Activated CD4-positive, CD25-positive, alpha-beta regulatory T cell treated with anti-CD3 and anti-CD28 coated beads, Interleukin-2, amount 50 U/mL, for 16 hours (primary cell): ENCODE data around the gene RXFP1.

ENCODE experiments used
- DNase-seq: peaks from one replicate; pipeline ENCODE4 v3.0.0-alpha.2; 2020; ENCODE audit warnings: low read depth, low spot score

The RXFP1 gene

DNA sequence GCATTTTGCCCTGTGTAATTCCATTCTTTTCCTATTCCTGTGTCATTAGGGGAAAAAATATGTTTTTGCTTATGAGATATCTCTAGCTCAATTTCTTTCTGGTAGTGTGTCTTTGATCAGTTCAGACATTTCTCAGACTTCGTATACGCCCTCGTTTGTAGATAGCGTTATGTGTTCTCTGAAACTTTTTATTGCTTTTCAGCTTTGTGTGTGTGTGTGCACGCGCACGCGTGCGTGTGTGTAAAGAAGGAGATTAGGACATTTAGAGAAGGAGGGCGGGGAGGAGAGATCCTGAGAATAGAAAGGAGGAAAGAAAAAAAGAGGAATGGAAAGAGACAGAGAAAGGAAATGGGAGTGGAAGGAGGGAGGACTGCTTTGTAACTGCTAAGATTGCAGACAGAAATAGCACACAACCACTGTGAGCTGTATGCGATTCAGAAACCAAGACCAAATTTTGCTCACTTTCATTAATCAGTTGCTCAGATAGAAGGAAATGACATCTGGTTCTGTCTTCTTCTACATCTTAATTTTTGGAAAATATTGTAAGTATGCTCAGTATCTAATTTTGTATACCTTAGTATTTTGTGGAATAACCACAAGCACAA is at the start of gene RXFP1:
Gene RXFP1 (plus strand): TSS at position 399 of the 605 bp plus-strand sequence. CDS start 95 bp downstream, at position 494.
- no peak for DNase-seq

DNA sequence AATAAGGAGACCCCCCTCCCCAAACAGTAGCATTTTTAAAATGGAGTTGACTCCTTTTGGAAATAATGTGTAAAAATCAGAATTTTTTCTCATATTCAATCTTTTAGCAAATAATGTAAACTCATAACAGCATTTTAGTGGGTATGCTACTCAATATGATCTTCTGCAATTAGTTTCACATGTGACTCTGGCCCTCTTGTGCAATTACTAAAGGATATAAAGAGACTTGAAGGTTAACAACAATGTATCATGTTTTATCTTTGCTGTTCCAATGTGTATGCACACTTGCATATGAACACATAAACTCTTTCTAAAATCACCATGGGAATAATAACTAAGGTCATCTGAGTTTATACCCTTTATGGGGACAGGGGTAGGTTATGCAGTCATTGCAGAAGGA is 39.9 kb upstream of the RXFP1 start:
- DNase-seq: no peak

DNA sequence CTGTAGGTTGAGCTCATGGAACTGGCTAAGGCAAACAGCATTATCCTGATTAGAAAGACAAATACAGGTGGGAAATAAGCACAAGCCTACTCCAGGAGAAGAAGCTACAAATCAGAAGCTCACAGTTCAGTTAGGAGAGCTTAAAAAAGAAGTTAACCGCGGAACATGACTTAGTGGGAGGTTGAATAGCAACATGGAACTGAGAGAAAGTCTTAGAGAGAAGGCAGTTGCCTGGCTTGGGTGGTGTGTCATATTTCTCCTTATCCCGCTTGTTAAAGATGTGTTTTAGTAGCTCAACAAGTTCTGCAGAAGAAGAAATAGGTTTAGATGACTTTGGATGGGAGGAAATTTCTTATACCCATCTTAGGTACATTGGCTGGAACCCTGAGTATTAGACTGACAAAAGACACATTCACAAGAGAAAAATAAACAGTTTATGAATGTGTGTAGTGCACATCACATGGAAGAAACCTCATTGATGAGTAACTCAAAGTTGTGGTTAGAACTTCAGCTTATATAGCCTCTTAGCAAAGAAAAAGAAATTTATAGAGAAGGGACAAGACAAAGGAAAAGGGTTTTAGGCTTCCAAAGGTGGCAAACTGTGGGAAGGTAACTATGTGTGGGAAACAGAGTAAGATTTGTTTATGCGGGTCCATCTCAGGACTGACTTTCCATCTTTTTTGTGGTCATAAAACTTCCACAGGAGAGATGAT is 37.4 kb upstream of the RXFP1 start:
- DNase-seq: no peak

DNA sequence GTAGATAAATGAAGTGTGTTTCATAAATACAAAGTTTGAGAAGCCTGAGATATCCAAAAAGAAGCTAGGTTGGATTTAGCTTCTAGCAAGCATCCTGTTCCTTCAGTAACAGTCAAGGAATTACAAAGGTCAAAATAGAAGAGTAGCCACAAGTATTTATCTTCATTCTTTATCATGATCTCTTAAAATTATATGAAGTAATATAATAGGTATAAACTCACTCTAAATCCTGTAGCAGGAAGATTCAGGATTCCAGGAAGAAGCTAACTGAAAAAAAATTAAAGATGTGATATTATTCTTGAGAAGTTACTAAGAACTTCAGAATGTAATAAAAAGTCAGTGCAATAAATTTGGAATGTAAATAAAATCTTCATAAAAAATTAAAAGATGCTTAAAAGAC is 31.1 kb upstream of the RXFP1 start:
- no peak for DNase-seq

DNA sequence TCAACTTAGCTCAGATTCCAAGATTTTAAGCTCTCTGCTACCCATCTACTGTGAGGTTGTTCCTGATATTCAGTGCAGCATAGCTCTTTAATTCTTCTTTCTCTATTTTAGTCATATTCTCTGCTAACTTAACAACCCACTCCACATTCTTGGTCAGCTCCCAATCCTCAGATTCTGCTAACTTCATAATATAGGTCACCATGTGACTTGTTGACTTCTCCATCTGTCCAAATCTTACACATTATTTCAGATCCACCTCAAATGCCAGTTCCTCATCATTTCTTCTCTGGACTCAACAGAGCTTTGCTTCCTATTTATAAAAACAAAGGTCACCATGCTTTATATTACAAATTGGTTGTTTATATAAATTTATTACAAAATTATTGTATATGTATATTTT is 29.3 kb upstream of the RXFP1 start:
- no peak for DNase-seq

DNA sequence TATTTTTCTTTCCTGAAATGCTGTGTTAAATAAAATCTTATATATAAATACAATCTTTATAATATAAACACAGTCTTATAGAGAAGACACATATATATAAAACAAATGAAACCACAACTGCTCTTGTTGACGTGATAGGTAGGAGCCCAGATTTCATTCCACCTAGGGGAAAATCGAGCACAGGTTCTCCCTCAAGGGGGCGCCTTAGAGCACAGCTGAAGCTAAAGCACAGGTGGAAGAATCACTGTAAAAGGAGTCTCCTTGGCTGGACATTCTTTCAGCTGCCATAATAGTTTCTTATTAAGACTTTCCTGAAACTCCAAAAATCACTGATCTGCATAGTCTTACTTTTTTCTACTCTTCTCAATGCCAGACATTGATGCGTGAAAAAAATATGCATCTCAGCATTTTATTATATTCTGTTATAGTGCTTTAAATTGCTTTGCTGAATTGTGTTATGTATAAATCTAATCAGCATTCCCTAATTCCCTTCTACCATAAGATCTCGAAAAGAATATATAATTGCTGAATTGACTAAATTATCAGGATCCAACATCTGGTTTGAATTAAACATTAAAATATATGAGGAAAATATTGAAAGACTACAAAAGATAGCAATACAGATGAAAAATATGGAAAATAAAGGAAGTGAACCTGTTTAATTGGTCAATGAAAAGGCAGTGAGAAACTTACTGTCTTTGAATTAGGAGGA is 25.5 kb upstream of the RXFP1 start:
- DNase-seq: no peak

DNA sequence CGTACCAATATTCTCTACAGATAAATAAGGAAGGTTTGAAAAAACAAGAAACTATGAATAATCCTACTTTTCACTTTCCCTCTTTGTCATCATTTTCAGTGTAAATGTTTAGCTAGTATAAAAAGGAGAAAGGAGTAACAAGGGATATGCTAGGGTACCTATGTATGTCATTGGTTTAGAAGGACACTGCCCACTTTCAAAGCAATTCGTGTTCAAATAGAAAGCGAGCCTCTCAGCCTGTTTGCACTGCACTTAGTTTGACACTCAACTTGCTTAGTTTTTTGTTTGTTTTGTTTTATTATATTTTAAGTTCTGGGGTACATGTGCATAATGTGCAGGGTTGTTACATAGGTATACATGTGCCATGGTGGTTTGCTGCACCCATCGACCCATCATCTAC is 21.6 kb upstream of the RXFP1 start:
- no peak for DNase-seq

DNA sequence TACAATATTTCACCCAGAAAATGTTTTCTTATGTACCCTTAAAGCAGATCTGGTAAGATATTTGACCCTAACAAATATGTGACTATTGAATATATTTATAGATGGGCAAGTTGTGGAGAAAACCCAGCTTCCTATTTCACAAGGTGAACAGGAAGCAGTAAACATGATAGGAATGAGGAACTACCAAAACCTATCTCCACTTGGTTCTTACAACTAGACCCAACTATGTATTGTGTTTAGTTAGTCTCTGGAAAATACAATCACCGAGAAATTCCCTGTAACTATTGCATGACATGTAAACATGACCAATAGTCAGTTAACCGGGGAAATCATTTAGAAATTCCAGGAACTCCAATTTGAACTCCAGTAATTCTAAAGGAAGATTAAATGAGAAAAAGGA is 8.4 kb upstream of the RXFP1 start:
- no peak for DNase-seq

DNA sequence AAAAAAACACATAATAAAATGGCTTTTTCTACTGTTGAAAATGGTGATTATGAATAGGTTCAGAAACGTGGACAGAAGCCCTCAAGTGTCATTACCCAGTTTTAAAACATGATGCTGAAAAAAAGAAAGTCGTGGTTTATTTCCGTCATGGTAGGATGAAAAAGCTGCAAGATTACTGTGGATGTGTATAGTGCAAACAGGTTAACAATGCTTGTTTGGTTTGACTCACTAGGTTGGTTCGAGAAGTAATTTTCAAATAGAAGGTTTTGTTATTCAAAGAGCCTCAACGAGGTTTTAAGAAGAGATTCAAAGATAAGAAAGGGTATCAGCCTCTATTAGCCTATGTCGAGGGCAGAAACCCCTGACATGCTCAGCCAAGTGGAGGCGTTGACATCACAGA is 2.5 kb upstream of the RXFP1 start:
- DNase-seq: no peak

DNA sequence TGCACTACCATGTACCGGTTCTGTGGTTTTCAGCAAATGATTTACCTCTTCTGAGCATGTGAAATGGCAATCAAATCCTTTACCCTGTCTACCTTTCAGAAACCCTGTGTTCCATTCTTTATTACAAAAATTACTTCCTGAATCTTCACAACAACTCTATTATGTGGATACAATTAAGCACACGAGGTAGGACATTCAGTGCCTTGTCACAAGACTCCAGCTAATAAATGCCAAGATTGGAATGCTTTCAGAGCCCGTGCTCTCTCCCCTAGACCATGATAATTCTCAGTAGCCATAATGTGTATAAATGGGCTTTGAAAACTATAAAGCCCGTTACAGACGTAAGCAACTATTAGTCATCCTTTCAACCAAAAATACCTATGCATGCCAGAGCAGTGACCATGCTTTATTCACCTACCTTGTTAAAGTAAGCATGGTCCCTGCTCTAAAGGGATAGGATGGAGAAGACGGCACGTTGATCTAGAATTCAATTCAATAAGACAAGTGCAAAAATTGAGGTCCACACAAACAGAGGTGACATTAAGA is 2.4 kb downstream of the RXFP1 start:
- no peak for DNase-seq

DNA sequence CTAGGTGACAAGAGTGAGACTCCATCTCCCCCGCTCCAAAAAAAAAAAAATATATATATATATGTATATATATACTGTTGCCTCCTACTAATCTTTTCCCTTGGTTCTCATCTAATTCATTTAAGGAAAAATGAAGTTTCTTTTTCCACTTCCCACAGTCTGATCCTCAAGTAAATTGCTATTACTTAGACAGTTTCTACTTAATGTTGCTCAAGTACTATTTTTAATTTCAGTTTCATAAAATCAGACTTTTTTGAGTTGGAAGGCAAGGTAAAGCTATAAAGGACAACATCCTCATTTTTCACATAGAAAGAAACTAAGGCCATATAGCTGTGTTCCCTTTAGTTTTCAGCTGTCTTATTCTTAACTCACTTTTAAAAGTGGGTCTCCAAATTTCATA is 5.8 kb downstream of the RXFP1 start:
- no peak for DNase-seq

DNA sequence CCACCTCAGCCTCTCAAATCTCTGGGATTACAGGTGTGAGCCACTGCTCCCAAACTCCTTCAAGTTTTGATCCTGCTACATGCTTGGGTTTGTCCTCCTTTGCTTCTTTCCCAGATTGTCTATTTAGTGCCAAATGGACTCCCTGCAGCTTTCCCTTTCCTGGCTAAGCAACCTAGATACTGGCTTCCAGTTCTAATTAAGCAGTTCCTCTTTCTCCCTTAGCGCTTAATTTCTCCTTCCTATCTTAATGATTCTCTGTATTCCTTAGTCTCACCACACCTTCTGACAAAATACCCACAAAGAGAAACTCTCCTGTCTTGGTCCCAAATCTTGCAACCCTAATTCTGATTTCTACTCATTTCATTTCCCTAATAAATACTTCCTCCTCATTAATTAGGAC is 7.8 kb downstream of the RXFP1 start:
- DNase-seq: no peak

DNA sequence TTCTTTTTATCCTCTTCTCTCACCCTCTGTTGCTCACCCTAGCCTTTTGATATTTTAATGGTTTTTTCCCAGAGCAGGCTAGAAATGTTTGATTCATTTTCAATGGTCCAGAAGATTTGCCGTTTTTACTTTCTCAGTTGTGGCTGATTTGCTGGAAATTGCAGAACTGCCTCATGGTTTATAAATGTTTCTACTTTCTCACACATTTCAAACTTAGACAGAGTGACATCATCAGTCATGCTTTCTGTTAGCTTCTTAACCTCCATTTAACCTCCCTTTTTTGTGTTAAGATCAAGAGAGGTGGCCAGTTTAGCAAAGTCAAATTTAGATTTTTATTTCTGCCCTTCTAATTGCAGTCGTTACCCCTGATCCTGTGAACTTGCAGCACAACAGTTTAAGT is 8.7 kb downstream of the RXFP1 start:
- DNase-seq: no peak

DNA sequence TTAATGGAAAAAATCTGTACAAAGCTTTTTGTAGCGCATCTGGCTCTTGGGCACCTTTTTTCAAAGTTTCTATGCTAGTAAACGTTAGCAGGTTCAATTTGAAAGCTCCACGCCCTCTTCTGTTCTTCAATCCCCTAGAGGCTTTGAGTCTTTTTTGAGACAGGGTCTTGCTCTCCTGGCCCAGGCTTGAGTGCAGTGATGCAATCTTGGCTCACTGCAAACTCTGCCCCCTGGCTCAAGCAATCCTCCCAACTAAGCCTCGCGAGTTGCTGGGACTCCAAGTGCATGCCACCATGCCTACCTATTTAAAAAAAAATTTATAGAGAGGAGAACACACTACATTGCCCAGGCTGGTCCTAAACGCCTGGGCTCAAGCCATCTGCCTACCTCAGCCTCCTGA is 9.2 kb downstream of the RXFP1 start:
- no peak for DNase-seq

DNA sequence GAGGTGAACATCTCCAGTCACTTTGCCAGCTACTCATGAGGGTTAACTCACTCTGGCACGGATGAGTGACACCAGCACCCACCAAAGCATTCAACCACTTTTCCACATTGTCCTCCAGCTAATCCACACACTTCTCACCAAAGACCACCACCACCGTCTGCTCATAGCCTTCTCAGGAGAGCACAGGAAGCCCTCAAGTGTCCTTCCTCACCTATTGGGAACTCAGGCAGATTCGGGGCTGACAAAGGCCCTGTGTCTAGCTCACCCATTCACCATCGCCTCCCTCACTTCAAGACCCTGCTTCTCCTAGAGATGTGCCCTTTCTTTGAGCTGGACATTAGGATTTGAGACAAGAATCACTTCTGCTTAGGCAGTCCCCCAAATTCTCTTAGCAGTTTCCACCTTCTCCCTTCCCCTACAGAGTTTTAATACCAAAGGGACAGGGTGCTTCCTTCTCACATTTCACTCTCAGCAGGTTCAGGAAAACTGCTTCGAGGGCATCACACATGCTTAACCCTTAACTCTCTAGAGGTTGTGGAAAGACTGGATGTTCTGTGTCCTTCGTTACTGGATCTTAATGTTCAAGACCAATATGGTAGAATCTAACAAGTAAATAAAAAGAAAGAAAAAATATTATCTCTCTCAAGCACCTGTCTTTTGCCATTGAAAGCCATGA is 11.0 kb downstream of the RXFP1 start:
- no peak for DNase-seq

DNA sequence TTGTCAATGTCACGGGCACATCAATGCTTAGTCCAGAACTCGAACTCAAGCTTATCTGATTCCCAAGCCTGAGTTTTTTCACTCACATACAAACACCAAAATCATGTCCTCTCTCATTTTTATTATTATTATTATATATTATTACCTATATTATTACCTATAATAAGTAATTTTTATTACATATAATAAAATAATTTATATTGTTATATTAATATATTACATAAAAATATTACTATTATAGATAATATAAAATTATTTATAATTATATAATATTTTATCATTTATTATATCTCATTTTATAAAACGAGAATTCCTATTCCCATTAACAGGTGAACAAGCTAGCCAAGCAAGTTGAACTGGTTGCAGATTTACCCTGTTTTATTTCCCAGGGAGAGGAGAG is 13.0 kb downstream of the RXFP1 start:
- no peak for DNase-seq

DNA sequence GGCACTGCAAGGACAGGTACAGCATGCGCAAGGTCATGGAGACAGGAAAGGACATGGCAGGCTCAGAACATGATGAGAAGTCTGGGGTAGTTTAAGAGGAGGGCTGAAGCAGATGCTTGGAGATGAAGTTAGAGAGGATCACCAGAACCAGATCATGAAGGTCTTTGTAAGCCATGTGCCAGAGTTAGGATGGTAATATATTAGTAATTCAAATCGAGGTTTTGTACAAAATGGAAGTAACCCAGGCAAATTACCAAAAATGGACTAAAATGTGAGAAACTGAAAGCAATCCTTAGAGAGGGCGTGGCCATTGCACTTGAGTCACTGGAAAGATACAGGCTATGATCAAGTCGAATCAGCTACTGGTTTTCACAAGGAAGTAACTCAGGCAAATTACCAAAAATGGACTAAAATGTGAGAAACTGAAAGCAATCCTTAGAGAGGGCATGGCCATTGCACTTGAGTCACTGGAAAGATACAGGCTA is 13.5 kb downstream of the RXFP1 start:
- DNase-seq: no peak

DNA sequence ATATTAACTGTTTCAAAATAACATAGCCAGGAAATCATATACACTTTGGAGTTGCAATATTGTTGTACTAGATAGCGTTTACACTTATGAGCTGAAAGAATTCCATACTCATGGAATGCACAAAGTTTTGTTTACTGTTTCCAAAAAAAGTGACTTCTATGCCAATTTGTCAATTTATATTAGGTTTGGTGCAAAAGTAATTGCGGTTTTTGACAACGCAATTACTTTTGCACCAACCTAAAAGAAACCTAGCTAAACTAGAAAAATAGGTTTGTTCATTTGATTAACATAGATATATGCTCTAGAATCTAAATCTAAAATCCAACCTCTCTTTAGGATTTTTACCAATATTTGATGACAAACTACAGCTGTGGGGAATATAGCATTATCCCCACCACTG is 15.2 kb downstream of the RXFP1 start:
- no peak for DNase-seq

DNA sequence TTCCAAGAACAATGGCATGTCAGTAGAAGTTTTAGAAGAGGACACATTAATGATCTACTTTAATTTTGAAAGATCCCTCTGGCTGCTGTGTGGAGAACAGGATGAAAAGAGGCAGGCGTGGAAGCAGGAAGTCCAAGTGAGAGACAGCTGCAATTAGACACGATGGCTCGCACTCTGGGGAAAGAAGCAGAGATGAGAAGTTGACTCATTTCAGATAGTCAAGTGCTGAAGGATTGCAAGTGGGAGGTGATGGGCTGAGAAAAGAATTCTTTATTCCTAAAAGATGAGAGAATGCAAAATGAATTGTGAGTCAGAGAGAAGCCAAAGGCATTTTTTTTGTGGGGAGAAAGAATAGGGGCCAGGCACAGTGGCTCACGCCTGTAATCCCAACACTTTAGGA is 16.5 kb downstream of the RXFP1 start:
- DNase-seq: no peak

DNA sequence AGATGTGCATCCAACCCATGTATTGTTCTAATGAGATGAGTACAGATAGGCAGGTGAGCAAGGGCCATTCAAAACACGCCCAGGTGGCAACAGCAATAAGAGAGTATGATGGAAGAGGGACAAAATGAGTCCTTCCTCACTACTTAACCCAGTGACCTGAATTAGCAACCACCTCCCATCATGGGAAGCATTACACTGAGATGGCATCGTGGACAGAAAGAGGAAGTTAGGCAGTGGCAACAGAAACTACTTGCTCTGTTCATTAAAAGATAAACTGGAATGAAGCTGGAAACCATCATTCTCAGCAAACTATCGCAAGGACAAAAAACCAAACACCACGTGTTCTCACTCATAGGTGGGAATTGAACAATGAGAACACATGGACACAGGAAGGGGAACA is 17.2 kb downstream of the RXFP1 start:
- DNase-seq: no peak

DNA sequence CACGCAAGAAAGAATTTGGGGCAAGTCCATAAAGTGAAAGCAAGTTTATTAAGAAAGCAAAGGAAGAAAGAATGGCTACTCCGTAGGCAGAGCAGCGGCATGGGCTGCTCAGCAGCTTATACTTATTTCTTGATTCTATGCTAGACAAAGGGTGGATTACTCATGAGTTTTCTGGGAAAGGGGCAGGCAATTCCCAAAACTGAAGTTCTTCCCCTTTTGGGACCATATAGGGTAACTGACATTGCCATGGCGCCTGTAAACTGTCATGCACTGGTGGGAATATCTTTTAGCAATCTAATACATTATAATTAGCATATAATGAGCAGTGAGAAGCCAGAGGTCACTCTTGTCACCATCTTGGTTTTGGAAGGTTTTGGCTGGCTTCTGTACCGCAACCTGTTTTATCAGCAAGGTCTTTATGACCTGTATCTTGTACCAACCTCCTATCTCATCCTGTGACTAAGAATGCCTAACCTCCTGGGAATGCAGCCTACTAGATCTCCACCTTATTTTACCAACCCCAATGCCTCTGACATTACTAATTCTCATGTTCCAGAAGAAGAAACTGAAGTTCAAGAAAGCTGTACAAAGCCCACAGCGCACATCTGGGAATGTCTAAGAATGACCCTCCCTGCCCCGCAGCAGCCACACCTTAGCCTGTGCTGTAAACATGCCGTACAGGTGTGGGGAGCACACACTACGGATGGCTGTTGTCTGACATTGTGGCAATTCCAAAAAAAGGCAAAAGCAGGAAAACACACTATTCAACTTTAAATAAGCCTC is 18.6 kb downstream of the RXFP1 start:
- DNase-seq: no peak
